Measurements from ENCODE around the gene DYNLT4.
"Not testable (repeated sequence)": the region's sequence is repeated elsewhere in the genome, so short reads cannot be mapped to it uniquely, and the experiment has no call there.

The DYNLT4 gene

DNA sequence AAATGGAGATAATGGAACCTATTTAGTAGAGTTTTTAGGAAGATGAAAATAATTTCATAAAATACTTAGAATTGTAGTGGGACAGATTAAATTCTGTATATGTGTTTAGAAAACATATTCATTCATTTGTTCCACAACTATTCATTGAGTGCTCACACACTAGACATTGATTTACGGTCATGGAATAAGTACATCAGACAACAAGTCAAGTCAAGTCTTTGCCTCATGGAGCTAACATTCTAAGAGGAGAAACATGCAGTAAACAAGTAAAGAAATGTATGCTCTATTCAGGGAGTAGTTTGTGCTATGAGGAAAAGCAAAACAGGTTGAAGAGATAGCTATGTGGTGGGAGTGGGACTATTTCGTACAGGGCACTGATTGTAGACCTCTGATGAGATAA lies 10.2 kb upstream of the DYNLT4 start:
- Histone ChIP-seq H3K9ac (ENCODE audit: low read length) (no peak overlapping the region), H3K27me3 (ENCODE audit: control insufficient read depth in 1 of 2, insufficient read depth in 2 of 2, low read length in 2 of 2) (no peaks in the 10 kb centered on the region), H3K4me1 (ENCODE audit: insufficient read depth, low read length) (peaks cover 15% of the 10 kb centered on the region), H3K9me3 (ENCODE audit: low read length) (no peaks in the 10 kb centered on the region), H3K36me3 (ENCODE audit: insufficient read depth, low read length) (no peaks in the 10 kb centered on the region), H3K4me3 (ENCODE audit: low read depth in 1 of 2, low read length in 2 of 2) (no peak overlapping the region), H3K27ac (ENCODE audit: low read depth, low read length) (no peak overlapping the region)

DNA sequence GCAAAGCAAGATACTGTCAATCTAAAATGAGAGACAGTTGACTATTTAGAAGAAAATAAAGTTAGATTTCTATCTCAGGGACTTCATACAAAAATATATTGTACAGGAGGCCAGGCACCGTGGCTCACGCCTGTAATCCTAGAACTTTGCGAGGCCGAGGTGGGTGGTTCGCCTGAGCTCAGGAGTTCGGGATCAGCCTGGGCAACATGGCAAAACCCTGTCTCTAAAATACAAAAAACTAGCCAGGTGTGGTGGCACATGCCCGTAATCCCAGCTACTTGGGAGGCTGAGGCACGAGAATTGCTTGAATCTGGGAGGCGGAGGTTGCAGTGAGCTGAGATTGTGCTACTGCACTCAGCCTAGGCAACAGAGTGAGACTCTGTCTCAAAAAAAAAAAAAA lies 8.8 kb upstream of the DYNLT4 start:
- not testable (repeated sequence) for H3K27me3 ChIP-seq (ENCODE audit: control insufficient read depth in 1 of 2, insufficient read depth in 2 of 2, low read length in 2 of 2); H3K4me1 ChIP-seq (ENCODE audit: insufficient read depth, low read length); H3K9ac ChIP-seq (ENCODE audit: low read length); H3K27ac ChIP-seq (ENCODE audit: low read depth, low read length); H3K9me3 ChIP-seq (ENCODE audit: low read length); H3K36me3 ChIP-seq (ENCODE audit: insufficient read depth, low read length); H3K4me3 ChIP-seq (ENCODE audit: low read depth in 1 of 2, low read length in 2 of 2)

GRCh38 chr1:44812822-44813543 lies 5.8 kb upstream of the DYNLT4 start:
- peaks cover 30% of the 10 kb centered on the region for H3K4me1 ChIP-seq (ENCODE audit: insufficient read depth, low read length)
- no peaks in the 10 kb centered on the region for H3K27me3 ChIP-seq (ENCODE audit: control insufficient read depth in 1 of 2, insufficient read depth in 2 of 2, low read length in 2 of 2)
- H3K9me3 ChIP-seq (ENCODE audit: low read length) = no peaks in the 10 kb centered on the region
- H3K4me3 ChIP-seq (ENCODE audit: low read depth in 1 of 2, low read length in 2 of 2) = peak overlapping the region; percentile 46 to 63
- peak overlapping the region; percentile 92 for H3K27ac ChIP-seq (ENCODE audit: low read depth, low read length)
- no peaks in the 10 kb centered on the region for H3K36me3 ChIP-seq (ENCODE audit: insufficient read depth, low read length)
- H3K9ac ChIP-seq (ENCODE audit: low read length) = peak overlapping the region; percentile 27

- H3K9me3 ChIP-seq (ENCODE audit: low read length) = no peaks in the 10 kb centered on the region
- H3K36me3 ChIP-seq (ENCODE audit: insufficient read depth, low read length) = no peaks in the 10 kb centered on the region
- H3K4me3 ChIP-seq (ENCODE audit: low read depth in 1 of 2, low read length in 2 of 2) = no peak overlapping the region
- no peak overlapping the region for H3K9ac ChIP-seq (ENCODE audit: low read length)
- peaks cover 47% of the 10 kb centered on the region for H3K4me1 ChIP-seq (ENCODE audit: insufficient read depth, low read length)
- H3K27me3 ChIP-seq (ENCODE audit: control insufficient read depth in 1 of 2, insufficient read depth in 2 of 2, low read length in 2 of 2) = no peaks in the 10 kb centered on the region
- no peak overlapping the region for H3K27ac ChIP-seq (ENCODE audit: low read depth, low read length)
These were observed 4.1 kb upstream of the DYNLT4 start for GRCh38 chr1:44811234-44811633.

DNA sequence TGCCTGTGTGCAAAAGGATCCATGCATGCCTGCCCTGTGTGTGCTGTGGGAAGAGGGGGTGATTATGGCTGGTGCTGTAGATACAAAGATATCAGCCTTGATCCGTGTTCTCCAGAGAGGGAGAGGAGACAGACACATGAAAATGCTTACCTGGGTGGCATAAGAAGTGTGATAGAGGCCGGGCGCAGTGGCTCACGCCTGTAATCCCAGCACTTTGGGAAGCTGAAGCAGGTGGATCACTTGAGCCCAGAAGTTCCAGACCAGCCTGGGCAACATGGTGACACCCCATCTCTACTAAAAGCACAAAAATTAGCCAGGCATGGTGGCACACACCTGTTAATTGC lies 3.6 kb upstream of the DYNLT4 start:
- not testable (repeated sequence) for H3K9me3 ChIP-seq (ENCODE audit: low read length); H3K27ac ChIP-seq (ENCODE audit: low read depth, low read length); H3K27me3 ChIP-seq (ENCODE audit: control insufficient read depth in 1 of 2, insufficient read depth in 2 of 2, low read length in 2 of 2); H3K36me3 ChIP-seq (ENCODE audit: insufficient read depth, low read length); H3K4me3 ChIP-seq (ENCODE audit: low read depth in 1 of 2, low read length in 2 of 2); H3K9ac ChIP-seq (ENCODE audit: low read length)
- H3K4me1 ChIP-seq (ENCODE audit: insufficient read depth, low read length) = peaks cover 47% of the 10 kb centered on the region

- H3K9me3 ChIP-seq (ENCODE audit: low read length) = no peaks in the 10 kb centered on the region
- H3K4me1 ChIP-seq (ENCODE audit: insufficient read depth, low read length) = peaks cover 47% of the 10 kb centered on the region
- H3K27me3 ChIP-seq (ENCODE audit: control insufficient read depth in 1 of 2, insufficient read depth in 2 of 2, low read length in 2 of 2) = no peaks in the 10 kb centered on the region
- H3K36me3 ChIP-seq (ENCODE audit: insufficient read depth, low read length) = peaks cover 6% of the 10 kb centered on the region
- H3K9ac ChIP-seq (ENCODE audit: low read length) = peak overlapping the region; percentile 14
- peak overlapping the region; percentile 99 for H3K27ac ChIP-seq (ENCODE audit: low read depth, low read length)
- peak overlapping the region in 1 of 2 donors; percentile 46 for H3K4me3 ChIP-seq (ENCODE audit: low read depth in 1 of 2, low read length in 2 of 2)
These were observed 3.1 kb upstream of the DYNLT4 start for GRCh38 chr1:44810101-44810761.

- H3K9me3 ChIP-seq (ENCODE audit: low read length) = no peaks in the 10 kb centered on the region
- peak overlapping the region; percentile 18 for H3K9ac ChIP-seq (ENCODE audit: low read length)
- peaks cover 9% of the 10 kb centered on the region for H3K36me3 ChIP-seq (ENCODE audit: insufficient read depth, low read length)
- H3K4me1 ChIP-seq (ENCODE audit: insufficient read depth, low read length) = peaks cover 47% of the 10 kb centered on the region
- H3K4me3 ChIP-seq (ENCODE audit: low read depth in 1 of 2, low read length in 2 of 2) = peak overlapping the region in 1 of 2 donors; percentile 46
- no peaks in the 10 kb centered on the region for H3K27me3 ChIP-seq (ENCODE audit: control insufficient read depth in 1 of 2, insufficient read depth in 2 of 2, low read length in 2 of 2)
- peak overlapping the region; percentile 99 for H3K27ac ChIP-seq (ENCODE audit: low read depth, low read length)
These were observed 2.1 kb upstream of the DYNLT4 start for GRCh38 chr1:44808938-44809917.

- no peaks in the 10 kb centered on the region for H3K27me3 ChIP-seq (ENCODE audit: control insufficient read depth in 1 of 2, insufficient read depth in 2 of 2, low read length in 2 of 2)
- peak within 1 kb of the TSS; percentile 99 for H3K27ac ChIP-seq (ENCODE audit: low read depth, low read length)
- peak within 1 kb of the TSS; percentile 22 to 46 for H3K4me3 ChIP-seq (ENCODE audit: low read depth in 1 of 2, low read length in 2 of 2)
- H3K9me3 ChIP-seq (ENCODE audit: low read length) = no peaks in the 10 kb centered on the region
- peaks cover 18% of the 10 kb centered on the region for H3K36me3 ChIP-seq (ENCODE audit: insufficient read depth, low read length)
- peaks cover 47% of the 10 kb centered on the region for H3K4me1 ChIP-seq (ENCODE audit: insufficient read depth, low read length)
- H3K9ac ChIP-seq (ENCODE audit: low read length) = peak within 1 kb of the TSS; percentile 18
These were observed 1.1 kb upstream of the DYNLT4 start, which contains the start of gene BTBD19 for GRCh38 chr1:44808063-44808937. TSS of gene BTBD19 (plus strand) at chr1:44808523. CDS start at chr1:44808821, 298 bp downstream.

DNA sequence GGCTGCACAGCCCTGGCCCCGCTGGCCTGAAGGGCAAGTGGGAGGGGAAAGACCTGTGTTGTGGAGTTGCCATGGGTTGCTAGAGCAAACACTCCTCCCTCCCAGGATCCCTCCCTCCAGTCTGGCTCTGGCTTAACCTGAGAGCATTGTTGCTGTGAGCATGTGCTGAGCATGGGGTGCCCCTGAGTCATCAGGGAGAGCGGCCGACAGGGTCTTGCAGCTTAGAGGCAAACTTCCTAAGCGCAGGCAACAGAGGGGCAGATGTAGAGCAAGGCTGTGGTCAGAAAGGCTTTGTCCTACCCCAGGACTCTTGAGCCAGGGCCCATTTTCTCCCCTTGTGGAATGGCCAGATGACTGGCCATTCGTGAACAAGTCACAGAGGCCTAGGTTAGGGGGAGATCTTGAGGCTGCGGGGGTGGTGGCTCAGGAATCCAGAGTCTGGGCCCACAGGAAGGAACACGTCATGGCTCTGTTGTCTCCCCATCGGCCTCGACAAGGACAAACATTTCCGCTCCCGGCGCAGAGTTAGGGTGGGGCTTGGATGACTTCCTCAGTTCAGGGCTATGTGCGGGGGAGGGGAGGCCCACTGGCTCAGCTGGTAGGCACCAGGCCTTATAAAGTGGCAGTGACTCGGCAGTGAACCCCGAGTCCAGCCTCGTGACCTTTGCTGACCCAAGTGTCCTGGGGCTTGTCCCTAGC lies 362 bp upstream of the DYNLT4 start:
- Histone ChIP-seq H3K4me1 (ENCODE audit: insufficient read depth, low read length) (peaks cover 51% of the 10 kb centered on the region), H3K36me3 (ENCODE audit: insufficient read depth, low read length) (peaks cover 22% of the 10 kb centered on the region), H3K9me3 (ENCODE audit: low read length) (no peaks in the 10 kb centered on the region), H3K27me3 (ENCODE audit: control insufficient read depth in 1 of 2, insufficient read depth in 2 of 2, low read length in 2 of 2) (no peaks in the 10 kb centered on the region), H3K9ac (ENCODE audit: low read length) (peak overlapping the region; percentile 8), H3K27ac (ENCODE audit: low read depth, low read length) (peak overlapping the region; percentile 99), H3K4me3 (ENCODE audit: low read depth in 1 of 2, low read length in 2 of 2) (peak overlapping the region; percentile 22 to 49)

- Histone ChIP-seq H3K4me1 (ENCODE audit: insufficient read depth, low read length) (peaks cover 59% of the 10 kb centered on the region), H3K4me3 (ENCODE audit: low read depth in 1 of 2, low read length in 2 of 2) (peak overlapping the region in 1 of 2 donors; percentile 49), H3K9ac (ENCODE audit: low read length) (peak overlapping the region; percentile 8), H3K36me3 (ENCODE audit: insufficient read depth, low read length) (peaks cover 22% of the 10 kb centered on the region), H3K9me3 (ENCODE audit: low read length) (no peaks in the 10 kb centered on the region), H3K27me3 (ENCODE audit: control insufficient read depth in 1 of 2, insufficient read depth in 2 of 2, low read length in 2 of 2) (no peaks in the 10 kb centered on the region), H3K27ac (ENCODE audit: low read depth, low read length) (peak overlapping the region; percentile 99)
These were observed 987 bp downstream of the DYNLT4 start for GRCh38 chr1:44806025-44806703.

All from muscle layer of colon (tissue), 2 donors.